PFSK-1 (cell line): ENCODE measurements around the gene ANKRD52.

Experiments
- FOXP2 ChIP-seq: optimal IDR thresholded peaks from 2 replicates; pipeline ENCODE3; 2011; ENCODE audit warnings: borderline replicate concordance, control low read depth, inconsistent platforms; ENCODE audit not compliant: insufficient read depth; ENCODE audit errors: extremely low read length, extremely low read depth
- POLR2AphosphoS5 ChIP-seq: IDR thresholded peaks from 2 replicates; pipeline ENCODE4 v1.6.1; 2012; ENCODE audit warnings: low read depth, mild to moderate bottlenecking, control low read depth, low read length, moderate library complexity
- SIN3A ChIP-seq: IDR thresholded peaks from 2 replicates; pipeline ENCODE4 v1.6.1; 2012; ENCODE audit warnings: mild to moderate bottlenecking, low read length, moderate library complexity, borderline replicate concordance; ENCODE audit not compliant: insufficient read depth
- TAF1 ChIP-seq: IDR thresholded peaks from 2 replicates; pipeline ENCODE4 v1.6.1; 2012; ENCODE audit warnings: low read length, control low read depth, borderline replicate concordance; ENCODE audit not compliant: insufficient read depth
- TF ChIP-seq, protein P1 (sequence below), 2 experiments: IDR thresholded peaks; 2 replicates each; pipeline versions ENCODE4 v1.6.1 to v1.8.0; 2011 to 2012; ENCODE audit warnings: low read depth in 2 of 2, low read length in 2 of 2, control low read depth in 1 of 2, inconsistent platforms in 1 of 2, mild to moderate bottlenecking in 1 of 2, moderate library complexity in 1 of 2; ENCODE audit not compliant: insufficient read depth in 1 of 2

The ANKRD52 gene

DNA sequence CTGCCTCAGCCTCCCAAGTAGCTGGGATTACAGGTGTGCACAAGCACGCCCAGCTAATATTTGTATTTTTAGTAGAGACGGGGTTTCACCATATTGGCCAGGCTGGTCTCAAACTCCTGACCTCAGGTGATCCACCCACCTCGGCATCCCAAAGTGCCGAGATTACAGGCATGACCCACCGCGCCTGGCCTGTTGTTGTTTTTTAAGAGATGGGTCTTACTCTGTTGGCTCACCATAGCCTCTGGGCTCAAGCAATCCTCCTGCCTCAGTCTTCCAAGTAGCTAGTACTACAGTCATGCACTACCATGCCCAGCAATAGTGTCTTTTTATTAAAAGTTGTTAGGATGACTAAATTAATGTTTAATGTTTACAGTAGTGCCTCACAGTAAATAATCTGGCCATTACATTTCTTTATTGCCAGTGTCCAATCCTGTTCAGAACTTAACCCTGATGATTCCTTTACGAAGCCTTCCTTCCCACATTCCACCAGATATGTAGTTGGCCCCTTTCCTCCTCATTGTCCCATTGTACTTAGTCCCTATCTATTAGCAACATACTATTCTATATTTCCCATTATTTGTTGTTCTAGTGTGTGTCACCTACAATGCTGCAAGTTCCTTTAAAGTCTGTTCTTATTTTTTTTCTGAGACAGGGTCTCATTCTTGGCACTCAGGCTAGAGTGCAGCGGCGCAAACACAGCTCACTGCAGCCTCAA is 60.1 kb downstream of the ANKRD52 start:
- TF ChIP-seq POLR2AphosphoS5 (no peak), SIN3A (no peak), TAF1 (no peak), FOXP2 (no peak)
- TF ChIP-seq, protein P1, sequence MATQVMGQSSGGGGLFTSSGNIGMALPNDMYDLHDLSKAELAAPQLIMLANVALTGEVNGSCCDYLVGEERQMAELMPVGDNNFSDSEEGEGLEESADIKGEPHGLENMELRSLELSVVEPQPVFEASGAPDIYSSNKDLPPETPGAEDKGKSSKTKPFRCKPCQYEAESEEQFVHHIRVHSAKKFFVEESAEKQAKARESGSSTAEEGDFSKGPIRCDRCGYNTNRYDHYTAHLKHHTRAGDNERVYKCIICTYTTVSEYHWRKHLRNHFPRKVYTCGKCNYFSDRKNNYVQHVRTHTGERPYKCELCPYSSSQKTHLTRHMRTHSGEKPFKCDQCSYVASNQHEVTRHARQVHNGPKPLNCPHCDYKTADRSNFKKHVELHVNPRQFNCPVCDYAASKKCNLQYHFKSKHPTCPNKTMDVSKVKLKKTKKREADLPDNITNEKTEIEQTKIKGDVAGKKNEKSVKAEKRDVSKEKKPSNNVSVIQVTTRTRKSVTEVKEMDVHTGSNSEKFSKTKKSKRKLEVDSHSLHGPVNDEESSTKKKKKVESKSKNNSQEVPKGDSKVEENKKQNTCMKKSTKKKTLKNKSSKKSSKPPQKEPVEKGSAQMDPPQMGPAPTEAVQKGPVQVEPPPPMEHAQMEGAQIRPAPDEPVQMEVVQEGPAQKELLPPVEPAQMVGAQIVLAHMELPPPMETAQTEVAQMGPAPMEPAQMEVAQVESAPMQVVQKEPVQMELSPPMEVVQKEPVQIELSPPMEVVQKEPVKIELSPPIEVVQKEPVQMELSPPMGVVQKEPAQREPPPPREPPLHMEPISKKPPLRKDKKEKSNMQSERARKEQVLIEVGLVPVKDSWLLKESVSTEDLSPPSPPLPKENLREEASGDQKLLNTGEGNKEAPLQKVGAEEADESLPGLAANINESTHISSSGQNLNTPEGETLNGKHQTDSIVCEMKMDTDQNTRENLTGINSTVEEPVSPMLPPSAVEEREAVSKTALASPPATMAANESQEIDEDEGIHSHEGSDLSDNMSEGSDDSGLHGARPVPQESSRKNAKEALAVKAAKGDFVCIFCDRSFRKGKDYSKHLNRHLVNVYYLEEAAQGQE (IDR thresholded peaks at IDR 0.05; ENCODE audit: insufficient read depth in 1 of 2, low read depth in 2 of 2, low read length in 2 of 2) = no peak

DNA sequence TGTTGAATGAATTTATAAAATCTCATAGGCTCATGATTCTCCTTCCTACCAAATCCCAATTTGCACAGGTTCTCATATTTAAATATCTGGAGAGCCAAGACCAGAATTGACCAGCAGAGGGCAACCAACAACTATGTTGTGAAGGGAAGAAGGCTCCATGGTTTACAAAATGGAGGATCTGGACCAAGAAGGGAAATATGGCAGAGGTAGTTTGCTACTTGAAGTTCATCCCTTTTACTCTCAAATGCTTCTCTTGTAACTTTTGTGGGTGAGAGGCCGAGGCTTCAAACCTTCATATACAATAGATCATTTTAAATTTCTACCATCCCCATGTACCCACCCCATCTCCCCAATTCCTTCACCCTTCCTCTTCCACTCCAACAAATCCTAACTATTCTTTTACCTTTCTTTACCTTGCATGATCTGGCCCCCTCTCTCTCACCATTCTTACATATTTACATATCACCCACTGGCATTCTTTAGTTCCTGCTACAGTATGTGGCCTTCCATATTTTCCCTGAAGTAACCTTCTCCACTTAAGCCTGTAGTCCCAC is 65.1 kb downstream of the ANKRD52 start:
- no peak for TF ChIP-seq SIN3A
- TF ChIP-seq, protein P1 (IDR thresholded peaks at IDR 0.05; ENCODE audit: insufficient read depth in 1 of 2, low read depth in 2 of 2, low read length in 2 of 2) = no peak
- no peak for TF ChIP-seq FOXP2
- TF ChIP-seq TAF1 = no peak
- no peak for TF ChIP-seq POLR2AphosphoS5

DNA sequence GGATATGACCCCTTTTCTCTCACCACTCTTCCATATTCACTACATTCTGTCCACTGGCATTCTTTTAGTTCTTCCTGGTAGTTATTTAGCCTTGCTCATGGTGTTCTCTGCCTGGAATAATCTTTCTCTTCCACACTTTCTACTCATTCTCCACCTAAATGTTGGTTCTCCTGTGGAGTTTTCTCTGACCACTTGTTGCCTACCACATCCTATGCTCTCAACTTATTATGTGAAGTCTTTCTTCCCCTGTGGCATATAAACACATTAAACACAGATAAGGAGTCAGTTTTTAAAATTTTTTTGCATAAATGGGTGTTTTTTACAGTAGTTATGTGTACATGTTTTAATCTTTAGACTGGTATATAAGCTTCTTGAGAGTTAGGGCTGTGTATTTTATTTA is 65.6 kb downstream of the ANKRD52 start:
- TF ChIP-seq, protein P1 (IDR thresholded peaks at IDR 0.05; ENCODE audit: insufficient read depth in 1 of 2, low read depth in 2 of 2, low read length in 2 of 2) = no peak
- no peak for TF ChIP-seq TAF1
- no peak for TF ChIP-seq FOXP2

DNA sequence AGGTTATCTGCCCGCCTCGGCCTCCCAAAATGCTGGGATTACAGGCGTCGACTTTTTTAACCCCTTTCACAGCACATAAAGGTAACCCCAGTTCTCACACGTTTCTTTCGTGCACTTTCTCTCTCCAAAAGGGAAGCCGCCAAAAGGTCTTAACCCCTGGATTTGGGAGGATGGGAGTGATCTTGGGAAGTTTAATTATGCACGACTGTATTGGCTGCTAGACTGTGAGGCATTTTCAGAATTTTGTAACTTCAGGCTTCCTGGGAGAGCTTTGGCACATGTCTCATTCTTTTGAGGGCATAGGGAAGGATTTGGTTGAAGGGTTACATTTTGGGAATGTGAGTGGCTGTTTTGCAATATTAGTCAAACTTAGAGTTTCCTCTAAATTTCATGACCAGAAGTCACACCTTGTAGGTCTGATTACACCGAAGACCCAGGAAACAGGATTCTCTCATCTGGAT is 67.5 kb downstream of the ANKRD52 start:
- TF ChIP-seq SIN3A (no peak), POLR2AphosphoS5 (no peak), FOXP2 (no peak), TAF1 (no peak)
- TF ChIP-seq, protein P1 (IDR thresholded peaks at IDR 0.05; ENCODE audit: insufficient read depth in 1 of 2, low read depth in 2 of 2, low read length in 2 of 2) = no peak
